Activated naive CD8-positive, alpha-beta T cell (primary cell): ENCODE data around the gene HAUS7.

Experiments used
- H3K27ac Mint-ChIP-seq: one replicate; pipeline ENCODE4 v1.8.0; 2021; ENCODE audit warnings: mixed read lengths
- H3K27me3 Mint-ChIP-seq: one replicate; pipeline ENCODE4 v1.8.0; 2021; ENCODE audit warnings: mixed read lengths
- H3K36me3 Mint-ChIP-seq: one replicate; pipeline ENCODE4 v1.8.0; 2021; ENCODE audit warnings: mixed read lengths
- H3K4me1 Mint-ChIP-seq: one replicate; pipeline ENCODE4 v1.8.0; 2021; ENCODE audit warnings: low read depth, mixed read lengths
- H3K4me3 Mint-ChIP-seq: one replicate; pipeline ENCODE4 v1.8.0; 2021; ENCODE audit warnings: mild to moderate bottlenecking, mixed read lengths
- H3K9me3 Mint-ChIP-seq: one replicate; pipeline ENCODE4 v1.8.0; 2021; ENCODE audit warnings: low read depth, mixed read lengths

The HAUS7 gene

GRCh38 chrX:153445856-153446635 is 24.3 kb downstream of the HAUS7 start, which contains the start of gene TREX2:
Gene TREX2, minus strand, starts transcription at chrX:153446056. Its CDS starts 626 bp downstream, at chrX:153445430.
- no peak within 1 kb of the TSS for H3K27ac Mint-ChIP-seq
- no peak within 1 kb of the TSS for H3K4me3 Mint-ChIP-seq
- H3K4me1 Mint-ChIP-seq = no peaks in the 10 kb centered on the region
- H3K9me3 Mint-ChIP-seq = no peaks in the 10 kb centered on the region
- no peaks in the 10 kb centered on the region for H3K36me3 Mint-ChIP-seq
- H3K27me3 Mint-ChIP-seq = no peaks in the 10 kb centered on the region

- Mint-ChIP-seq H3K27ac (no peak overlapping the region), H3K9me3 (no peaks in the 10 kb centered on the region), H3K4me3 (no peak overlapping the region), H3K4me1 (no peaks in the 10 kb centered on the region), H3K36me3 (no peaks in the 10 kb centered on the region), H3K27me3 (no peaks in the 10 kb centered on the region)
Observed at GRCh38 chrX:153445106-153445855, 25.1 kb downstream of the HAUS7 start.

GRCh38 chrX:153444333-153445011 is 25.9 kb downstream of the HAUS7 start:
- Mint-ChIP-seq H3K27me3 (no peaks in the 10 kb centered on the region), H3K27ac (no peak overlapping the region), H3K4me3 (no peak overlapping the region), H3K4me1 (no peaks in the 10 kb centered on the region), H3K36me3 (no peaks in the 10 kb centered on the region), H3K9me3 (no peaks in the 10 kb centered on the region)

GRCh38 chrX:153443476-153444332 is 26.7 kb downstream of the HAUS7 start:
- Mint-ChIP-seq H3K36me3 (no peaks in the 10 kb centered on the region), H3K4me3 (no peak overlapping the region), H3K4me1 (no peaks in the 10 kb centered on the region), H3K27me3 (no peaks in the 10 kb centered on the region), H3K9me3 (no peaks in the 10 kb centered on the region), H3K27ac (no peak overlapping the region)

GRCh38 chrX:153442463-153442862 is 27.9 kb downstream of the HAUS7 start:
- Mint-ChIP-seq H3K4me3 (no peak overlapping the region), H3K36me3 (no peaks in the 10 kb centered on the region), H3K4me1 (no peaks in the 10 kb centered on the region), H3K9me3 (no peaks in the 10 kb centered on the region), H3K27me3 (no peaks in the 10 kb centered on the region), H3K27ac (no peak overlapping the region)

GRCh38 chrX:153441981-153442380 is 28.4 kb downstream of the HAUS7 start:
- no peak overlapping the region for H3K27ac Mint-ChIP-seq
- no peaks in the 10 kb centered on the region for H3K36me3 Mint-ChIP-seq
- no peak overlapping the region for H3K4me3 Mint-ChIP-seq
- H3K4me1 Mint-ChIP-seq = no peaks in the 10 kb centered on the region
- no peaks in the 10 kb centered on the region for H3K9me3 Mint-ChIP-seq
- no peaks in the 10 kb centered on the region for H3K27me3 Mint-ChIP-seq

- H3K4me3 Mint-ChIP-seq = no peak overlapping the region
- H3K27me3 Mint-ChIP-seq = no peaks in the 10 kb centered on the region
- H3K36me3 Mint-ChIP-seq = no peaks in the 10 kb centered on the region
- no peaks in the 10 kb centered on the region for H3K9me3 Mint-ChIP-seq
- H3K27ac Mint-ChIP-seq = no peak overlapping the region
- H3K4me1 Mint-ChIP-seq = no peaks in the 10 kb centered on the region
Observed at GRCh38 chrX:153441296-153441695, 29.1 kb downstream of the HAUS7 start.

- no peaks in the 10 kb centered on the region for H3K9me3 Mint-ChIP-seq
- no peaks in the 10 kb centered on the region for H3K36me3 Mint-ChIP-seq
- H3K27me3 Mint-ChIP-seq = no peaks in the 10 kb centered on the region
- no peak overlapping the region for H3K4me3 Mint-ChIP-seq
- no peak overlapping the region for H3K27ac Mint-ChIP-seq
- H3K4me1 Mint-ChIP-seq = no peaks in the 10 kb centered on the region
Observed at GRCh38 chrX:153440556-153441135, 29.7 kb downstream of the HAUS7 start.

GRCh38 chrX:153439977-153440376 is 30.4 kb downstream of the HAUS7 start:
- no peaks in the 10 kb centered on the region for H3K36me3 Mint-ChIP-seq
- no peak overlapping the region for H3K27ac Mint-ChIP-seq
- H3K27me3 Mint-ChIP-seq = no peaks in the 10 kb centered on the region
- H3K9me3 Mint-ChIP-seq = no peaks in the 10 kb centered on the region
- no peak overlapping the region for H3K4me3 Mint-ChIP-seq
- no peaks in the 10 kb centered on the region for H3K4me1 Mint-ChIP-seq

- Mint-ChIP-seq H3K36me3 (no peaks in the 10 kb centered on the region), H3K27me3 (no peaks in the 10 kb centered on the region), H3K4me3 (no peak overlapping the region), H3K4me1 (no peaks in the 10 kb centered on the region), H3K27ac (no peak overlapping the region), H3K9me3 (no peaks in the 10 kb centered on the region)
Observed at GRCh38 chrX:153438532-153438931, 31.8 kb downstream of the HAUS7 start.

- Mint-ChIP-seq H3K4me1 (no peaks in the 10 kb centered on the region), H3K27me3 (no peaks in the 10 kb centered on the region), H3K36me3 (no peaks in the 10 kb centered on the region)
Observed at GRCh38 chrX:153435845-153436244, 34.5 kb downstream of the HAUS7 start.

GRCh38 chrX:153434801-153435200 is 35.6 kb downstream of the HAUS7 start:
- H3K27me3 Mint-ChIP-seq = no peaks in the 10 kb centered on the region
- no peak overlapping the region for H3K27ac Mint-ChIP-seq
- no peaks in the 10 kb centered on the region for H3K4me1 Mint-ChIP-seq
- H3K4me3 Mint-ChIP-seq = no peak overlapping the region
- H3K36me3 Mint-ChIP-seq = no peaks in the 10 kb centered on the region
- no peaks in the 10 kb centered on the region for H3K9me3 Mint-ChIP-seq

More at GRCh38 chrX:153435845-153436244, 34.5 kb downstream of the HAUS7 start:
- H3K4me3 Mint-ChIP-seq = no peak overlapping the region
- H3K27ac Mint-ChIP-seq = no peak overlapping the region
- H3K9me3 Mint-ChIP-seq = no peaks in the 10 kb centered on the region

- H3K27me3 Mint-ChIP-seq = no peaks in the 10 kb centered on the region
- no peaks in the 10 kb centered on the region for H3K36me3 Mint-ChIP-seq
- H3K9me3 Mint-ChIP-seq = no peaks in the 10 kb centered on the region
- H3K4me1 Mint-ChIP-seq = no peaks in the 10 kb centered on the region
- H3K4me3 Mint-ChIP-seq = no peak overlapping the region
- H3K27ac Mint-ChIP-seq = no peak overlapping the region
Observed at GRCh38 chrX:153433781-153434285, 36.5 kb downstream of the HAUS7 start.

- Mint-ChIP-seq H3K27me3 (no peaks in the 10 kb centered on the region), H3K9me3 (no peaks in the 10 kb centered on the region)
Observed at GRCh38 chrX:153433161-153433680, 37.2 kb downstream of the HAUS7 start.

More at GRCh38 chrX:153433161-153433680, 37.2 kb downstream of the HAUS7 start:
- Mint-ChIP-seq H3K36me3 (peaks cover 2% of the 10 kb centered on the region), H3K27ac (no peak overlapping the region), H3K4me1 (no peaks in the 10 kb centered on the region), H3K4me3 (no peak overlapping the region)
